ENCODE results near the gene FOXO3B. TPM values are rescaled to one million over a fixed set of nuclear protein-coding genes. Genes with fewer than 3 reads are reported as not detected.
"Not testable (repeated sequence)": the region's sequence is repeated elsewhere in the genome, so short reads cannot be mapped to it uniquely, and the experiment has no call there.

FOXO3B gene
- total and polyA plus RNA-seq, 4 donors: 0.17 to 1.8 (median 0.76) TPM

DNA sequence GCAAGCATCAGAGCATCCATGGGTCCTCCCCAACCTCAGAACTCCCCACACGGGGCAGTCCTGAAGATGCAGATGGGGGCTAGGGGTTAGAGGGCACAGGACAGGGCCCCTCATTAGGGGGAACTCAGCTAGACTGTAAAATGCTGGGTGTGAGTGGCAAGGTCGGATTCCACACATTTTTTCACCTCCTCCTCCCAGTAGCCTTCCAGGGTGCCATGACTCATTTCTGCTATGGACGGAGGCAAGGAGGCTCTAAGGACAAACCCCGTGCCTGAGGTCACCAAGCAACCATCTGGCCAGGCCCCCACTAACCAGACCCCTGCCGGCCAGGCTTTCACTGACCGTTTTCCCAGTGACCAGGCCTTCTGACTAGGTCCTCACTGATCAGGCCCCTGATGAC, 39.0 kb downstream of the FOXO3B start:
- H3K36me3 ChIP-seq (ENCODE audit: control insufficient read depth in 4 of 4, insufficient read depth in 3 of 4, low read depth in 1 of 4, low read length in 3 of 4); H3K27ac ChIP-seq (ENCODE audit: low read depth in 1 of 2, low read length in 2 of 2); H3K4me3 ChIP-seq (ENCODE audit: low read depth in 1 of 3, low read length in 3 of 3); H3K9me3 ChIP-seq (ENCODE audit: control insufficient read depth in 4 of 4, low read length in 3 of 4); H3K9ac ChIP-seq (ENCODE audit: low read depth in 1 of 2, low read length in 2 of 2); H3K4me1 ChIP-seq (ENCODE audit: control insufficient read depth in 4 of 4, insufficient read depth in 4 of 4, low read length in 3 of 4); H3K27me3 ChIP-seq (ENCODE audit: control insufficient read depth in 4 of 4, insufficient read depth in 4 of 4, low read length in 3 of 4); DNase-seq (ENCODE audit: low spot score): not testable (repeated sequence)
- WGBS: 86% methylated on average over 4 of the region's 6 CpGs

DNA sequence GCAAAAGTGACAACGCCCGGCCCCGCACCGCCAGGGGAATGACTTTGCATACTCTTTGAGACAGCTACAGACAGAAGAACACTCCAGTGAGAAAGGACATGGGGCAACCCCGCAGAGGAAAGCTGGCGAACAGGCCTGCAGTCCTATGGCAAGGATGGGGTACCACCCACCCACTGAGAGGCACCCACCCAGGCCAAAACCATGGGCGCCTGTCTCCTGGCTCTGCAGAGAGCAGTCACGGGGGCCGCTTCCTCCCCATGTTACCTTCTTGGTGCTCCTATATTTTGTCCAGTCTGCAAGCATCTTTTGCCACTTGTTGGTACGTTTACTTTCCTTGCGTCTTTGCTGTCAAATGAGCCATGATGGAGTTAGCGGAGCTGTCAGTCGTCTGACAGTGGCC, 43.8 kb downstream of the FOXO3B start:
- H3K4me3 ChIP-seq (ENCODE audit: low read depth in 1 of 3, low read length in 3 of 3); H3K27me3 ChIP-seq (ENCODE audit: control insufficient read depth in 4 of 4, insufficient read depth in 4 of 4, low read length in 3 of 4); H3K36me3 ChIP-seq (ENCODE audit: control insufficient read depth in 4 of 4, insufficient read depth in 3 of 4, low read depth in 1 of 4, low read length in 3 of 4); H3K27ac ChIP-seq (ENCODE audit: low read depth in 1 of 2, low read length in 2 of 2); H3K9ac ChIP-seq (ENCODE audit: low read depth in 1 of 2, low read length in 2 of 2); H3K9me3 ChIP-seq (ENCODE audit: control insufficient read depth in 4 of 4, low read length in 3 of 4); H3K4me1 ChIP-seq (ENCODE audit: control insufficient read depth in 4 of 4, insufficient read depth in 4 of 4, low read length in 3 of 4); DNase-seq (ENCODE audit: low spot score): not testable (repeated sequence)
- 91% methylated on average over 13 of the region's 13 CpGs for WGBS

DNA sequence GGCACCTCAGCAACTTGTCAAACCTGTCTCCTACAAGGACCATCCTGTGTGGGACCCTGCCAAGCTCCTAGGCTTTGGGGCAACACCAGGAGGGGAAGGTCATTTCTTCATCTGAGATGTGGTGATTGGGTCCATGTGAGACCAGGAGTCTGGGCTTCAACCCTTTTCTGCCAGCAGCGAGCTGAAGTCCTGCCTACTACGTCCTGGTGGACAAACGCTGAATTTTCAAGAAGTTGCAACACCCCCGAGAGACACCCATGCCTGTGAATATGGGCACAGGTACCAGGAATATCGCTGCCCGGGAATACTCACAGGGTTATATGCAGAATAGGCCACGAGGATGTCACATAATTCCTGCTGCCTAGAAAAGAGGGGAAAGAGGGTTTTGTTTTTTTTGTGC, 45.9 kb downstream of the FOXO3B start:
- not testable (repeated sequence) for H3K4me3 ChIP-seq (ENCODE audit: low read depth in 1 of 3, low read length in 3 of 3); H3K27ac ChIP-seq (ENCODE audit: low read depth in 1 of 2, low read length in 2 of 2); H3K27me3 ChIP-seq (ENCODE audit: control insufficient read depth in 4 of 4, insufficient read depth in 4 of 4, low read length in 3 of 4); DNase-seq (ENCODE audit: low spot score); H3K36me3 ChIP-seq (ENCODE audit: control insufficient read depth in 4 of 4, insufficient read depth in 3 of 4, low read depth in 1 of 4, low read length in 3 of 4); H3K9me3 ChIP-seq (ENCODE audit: control insufficient read depth in 4 of 4, low read length in 3 of 4); H3K9ac ChIP-seq (ENCODE audit: low read depth in 1 of 2, low read length in 2 of 2); H3K4me1 ChIP-seq (ENCODE audit: control insufficient read depth in 4 of 4, insufficient read depth in 4 of 4, low read length in 3 of 4)
- 79% methylated on average over 7 of the region's 7 CpGs for WGBS

DNA sequence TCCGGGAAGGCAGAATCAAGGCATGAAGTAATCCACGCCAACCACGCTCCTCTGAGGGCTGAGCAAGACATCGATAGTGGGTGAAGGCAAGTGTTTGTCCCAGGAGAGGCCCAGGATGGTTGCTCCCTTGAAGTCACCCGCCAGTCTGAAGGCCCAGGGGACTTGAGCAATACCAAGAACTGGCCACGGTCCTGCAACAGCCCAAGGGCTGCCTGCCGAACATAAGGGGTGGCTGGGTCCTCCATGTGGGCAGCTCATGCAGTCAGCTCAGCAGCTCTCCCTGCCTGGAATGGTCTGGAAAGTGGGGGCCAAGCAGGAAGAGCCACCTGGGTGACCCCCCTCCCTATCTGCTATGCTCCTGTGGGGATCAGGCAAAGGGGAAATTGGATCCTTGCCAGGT, 46.3 kb downstream of the FOXO3B start:
- H3K27ac ChIP-seq (ENCODE audit: low read depth in 1 of 2, low read length in 2 of 2); H3K27me3 ChIP-seq (ENCODE audit: control insufficient read depth in 4 of 4, insufficient read depth in 4 of 4, low read length in 3 of 4); H3K36me3 ChIP-seq (ENCODE audit: control insufficient read depth in 4 of 4, insufficient read depth in 3 of 4, low read depth in 1 of 4, low read length in 3 of 4); H3K9me3 ChIP-seq (ENCODE audit: control insufficient read depth in 4 of 4, low read length in 3 of 4); H3K4me3 ChIP-seq (ENCODE audit: low read depth in 1 of 3, low read length in 3 of 3); H3K4me1 ChIP-seq (ENCODE audit: control insufficient read depth in 4 of 4, insufficient read depth in 4 of 4, low read length in 3 of 4); H3K9ac ChIP-seq (ENCODE audit: low read depth in 1 of 2, low read length in 2 of 2); DNase-seq (ENCODE audit: low spot score): not testable (repeated sequence)
- 60% methylated on average over 6 of the region's 7 CpGs for WGBS

DNA sequence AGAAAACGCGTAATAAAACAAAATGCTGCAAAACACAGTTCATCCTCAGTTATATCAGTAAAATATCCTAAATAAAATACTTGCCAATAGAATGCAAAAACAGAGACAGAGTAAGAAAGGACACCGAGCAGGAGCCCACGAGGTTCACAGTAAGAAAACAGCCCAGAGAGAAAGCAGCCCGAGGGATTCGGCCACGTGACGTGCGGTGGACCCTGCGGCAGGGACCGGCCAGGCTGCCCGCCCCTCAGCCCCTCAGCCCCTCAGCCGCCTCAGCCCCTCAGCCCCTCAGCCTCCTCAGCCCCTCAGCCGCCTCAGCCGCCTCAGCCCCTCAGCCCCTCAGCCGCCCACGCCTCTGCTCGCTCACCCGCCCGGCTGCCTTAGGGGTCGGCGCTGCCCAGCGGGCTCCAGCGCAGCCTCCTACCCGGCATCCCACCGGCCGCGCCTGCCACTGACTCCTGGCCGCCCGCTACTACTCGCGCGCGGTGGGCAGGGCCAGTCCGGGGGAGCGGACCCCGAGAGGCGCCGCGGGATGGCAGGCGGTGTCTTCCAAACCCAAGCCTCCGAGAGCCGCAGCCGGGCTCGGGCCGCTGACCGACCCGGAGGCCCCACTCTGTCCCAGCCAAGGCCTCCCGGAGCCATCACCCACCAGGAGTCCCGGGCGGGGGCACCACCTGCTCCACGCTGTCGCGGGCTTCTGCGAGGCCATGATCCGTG, 47.4 kb downstream of the FOXO3B start:
- not testable (repeated sequence) for H3K9ac ChIP-seq (ENCODE audit: low read depth in 1 of 2, low read length in 2 of 2); H3K27ac ChIP-seq (ENCODE audit: low read depth in 1 of 2, low read length in 2 of 2); H3K36me3 ChIP-seq (ENCODE audit: control insufficient read depth in 4 of 4, insufficient read depth in 3 of 4, low read depth in 1 of 4, low read length in 3 of 4); H3K4me3 ChIP-seq (ENCODE audit: low read depth in 1 of 3, low read length in 3 of 3); H3K4me1 ChIP-seq (ENCODE audit: control insufficient read depth in 4 of 4, insufficient read depth in 4 of 4, low read length in 3 of 4); H3K9me3 ChIP-seq (ENCODE audit: control insufficient read depth in 4 of 4, low read length in 3 of 4); DNase-seq (ENCODE audit: low spot score); H3K27me3 ChIP-seq (ENCODE audit: control insufficient read depth in 4 of 4, insufficient read depth in 4 of 4, low read length in 3 of 4)
- 16% methylated on average over 56 of the region's 56 CpGs for WGBS

Small RNA genes lying within 50 kb of the gene (small RNA-seq; reads per million reads assigned to genes)
- not detected for gene AC026271.2
- gene AC026271.4: not detected

Other genes starting within 250 kb of the FOXO3B start
- under 1 TPM in 1 of 2 donors, not detected in 1; 0.25 TPM for gene LGALS9C, start 205.5 kb downstream of the FOXO3B start, total RNA-seq
- gene LGALS9C, start 205.5 kb downstream of the FOXO3B start, polyA plus RNA-seq: under 1 TPM; 0.18 to 0.24 TPM
- not detected for gene TBC1D28, start 37.9 kb downstream of the FOXO3B start, total RNA-seq
- not detected for gene TBC1D28, start 37.9 kb downstream of the FOXO3B start, polyA plus RNA-seq
- under 1 TPM; 0.05 to 0.08 TPM for gene FBXW10, start 61.7 kb upstream of the FOXO3B start, total RNA-seq
- gene FBXW10, start 61.7 kb upstream of the FOXO3B start, polyA plus RNA-seq: under 1 TPM; 0.20 to 0.25 TPM
- gene TVP23B, start 98.9 kb upstream of the FOXO3B start, total RNA-seq: 10 to 100 TPM; 26.1 to 55.1 TPM
- gene TVP23B, start 98.9 kb upstream of the FOXO3B start, polyA plus RNA-seq: 10 to 100 TPM; 25.4 to 27.0 TPM
- 10 to 100 TPM; 22.2 to 31.4 TPM for gene PRPSAP2, start 175.8 kb upstream of the FOXO3B start, total RNA-seq
- 10 to 100 TPM; 10.2 to 11.3 TPM for gene PRPSAP2, start 175.8 kb upstream of the FOXO3B start, polyA plus RNA-seq

Measured in liver (tissue), 10 donors.